Loucy (cell line): ENCODE measurements around the gene NACAD.

ENCODE experiments used
- CTCF ChIP-seq: fragments of 200-600 bp; sonication (generic); conservative IDR thresholded peaks from 2 replicates; pipeline ENCODE4 v1.5.1; 2014; ENCODE audit warnings: mild to moderate bottlenecking, antibody characterized with exemption, low read length
- EZH2phosphoT487 ChIP-seq: fragments of 200-600 bp; IDR thresholded peaks from 2 replicates; pipeline ENCODE4 v1.6.1; 2018; ENCODE audit warnings: antibody characterized with exemption, mild to moderate bottlenecking, moderate library complexity, borderline replicate concordance

- TF ChIP-seq CTCF (no peak), EZH2phosphoT487 (no peak)
Measured at GRCh38 chr7:45119550-45119949, 30.8 kb upstream of the NACAD start.
